Stimulated activated CD8-positive, alpha-beta memory T cell treated with anti-CD3 and anti-CD28 coated beads, Interleukin-4, amount 100 ng/mL, for 48 hours (primary cell): ENCODE results near the gene OTOP3.

Experiments used
- DNase-seq: peaks from one replicate; pipeline ENCODE4 v3.0.0-alpha.2; 2020

Gene OTOP3

DNA sequence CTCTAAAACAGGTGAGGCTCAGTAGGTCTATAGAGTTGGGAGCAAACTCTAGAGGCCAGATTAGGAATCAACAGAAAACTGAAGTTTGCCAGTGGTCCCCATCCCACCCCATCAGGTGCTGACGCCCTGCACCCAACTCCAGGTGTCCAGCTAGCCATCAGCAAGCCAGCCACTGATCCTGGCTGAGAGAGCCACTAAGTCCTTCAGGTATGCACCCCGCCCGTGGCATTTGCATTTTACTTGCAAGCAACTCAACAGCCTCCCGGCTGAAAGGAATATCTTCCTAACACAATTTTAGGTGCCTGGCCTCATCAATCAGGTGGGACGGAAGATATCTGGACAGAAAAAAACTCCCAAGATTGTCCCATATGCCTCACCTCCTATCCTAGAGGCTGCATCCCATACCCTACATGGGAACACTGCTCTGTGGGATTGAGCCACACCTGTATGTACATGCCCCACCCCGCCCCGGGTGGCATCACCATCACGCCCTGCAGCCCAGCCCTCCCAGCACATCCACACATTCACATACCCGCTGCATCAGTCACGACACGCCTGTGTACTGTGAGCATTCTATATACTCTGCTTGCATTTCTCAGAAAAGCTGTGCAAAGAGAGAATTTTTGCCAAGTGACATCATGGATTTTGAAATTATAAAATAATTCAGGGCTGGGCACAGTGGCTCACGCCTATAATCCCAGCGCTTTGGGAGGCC is 8.3 kb downstream of the OTOP3 start:
- no peak for DNase-seq

DNA sequence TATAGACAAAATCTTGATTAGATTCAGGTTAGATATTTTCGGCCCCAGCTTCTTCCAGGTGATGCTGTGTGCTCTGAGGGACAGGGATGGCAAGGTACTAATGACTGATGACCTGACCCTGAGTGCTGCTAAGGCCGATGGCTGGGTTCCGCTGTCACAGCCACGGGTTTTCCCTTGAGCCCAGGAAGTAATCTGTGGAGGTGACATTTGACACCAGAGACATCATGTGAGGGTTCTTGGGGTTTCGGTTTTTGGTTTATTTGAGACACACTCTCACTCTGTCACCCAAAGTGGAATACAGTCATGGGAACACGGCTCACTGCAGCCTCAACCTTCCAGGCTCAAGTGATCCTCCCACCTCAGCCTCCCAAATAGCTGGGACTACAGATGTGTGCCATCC is 9.8 kb downstream of the OTOP3 start:
- DNase-seq, result no peak

DNA sequence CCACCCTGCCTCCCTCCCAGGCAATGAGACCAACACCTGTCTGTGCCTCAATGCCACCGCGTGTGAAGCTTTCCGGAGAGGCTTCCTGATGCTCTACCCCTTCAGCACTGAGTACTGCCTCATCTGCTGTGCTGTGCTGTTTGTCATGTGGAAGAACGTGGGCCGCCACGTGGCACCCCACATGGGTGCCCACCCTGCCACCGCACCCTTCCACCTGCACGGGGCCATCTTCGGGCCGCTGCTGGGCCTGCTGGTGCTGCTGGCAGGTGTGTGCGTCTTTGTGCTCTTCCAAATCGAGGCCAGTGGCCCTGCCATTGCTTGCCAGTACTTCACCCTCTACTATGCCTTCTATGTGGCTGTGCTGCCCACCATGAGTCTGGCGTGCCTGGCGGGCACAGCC is 10.9 kb downstream of the OTOP3 start:
- no peak for DNase-seq

DNA sequence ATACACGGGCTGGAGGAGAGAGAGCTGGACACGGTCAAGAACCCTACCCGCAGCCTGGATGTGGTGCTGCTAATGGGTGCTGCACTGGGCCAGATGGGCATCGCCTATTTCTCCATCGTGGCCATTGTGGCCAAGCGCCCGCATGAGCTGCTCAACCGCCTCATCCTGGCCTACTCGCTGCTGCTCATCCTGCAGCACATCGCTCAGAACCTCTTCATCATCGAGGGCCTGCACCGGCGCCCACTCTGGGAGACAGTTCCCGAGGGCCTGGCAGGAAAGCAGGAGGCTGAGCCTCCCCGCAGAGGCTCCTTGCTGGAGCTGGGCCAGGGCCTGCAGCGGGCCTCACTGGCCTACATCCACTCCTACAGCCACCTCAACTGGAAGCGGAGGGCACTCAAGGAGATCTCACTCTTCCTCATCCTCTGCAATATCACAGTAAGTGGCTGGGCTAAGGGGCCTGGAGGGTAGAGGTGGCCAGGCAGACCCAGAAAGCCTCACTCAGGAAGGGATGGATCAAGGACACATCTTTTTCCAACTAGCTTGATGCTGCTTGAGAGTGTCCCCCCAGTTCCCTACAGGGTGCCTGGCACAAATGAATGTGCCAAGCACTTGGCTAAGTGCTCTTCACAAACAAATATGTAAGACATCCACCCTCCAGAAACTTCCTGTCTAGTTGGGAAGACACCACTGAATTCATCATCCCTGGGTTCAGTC is 11.5 kb downstream of the OTOP3 start:
- no peak for DNase-seq

DNA sequence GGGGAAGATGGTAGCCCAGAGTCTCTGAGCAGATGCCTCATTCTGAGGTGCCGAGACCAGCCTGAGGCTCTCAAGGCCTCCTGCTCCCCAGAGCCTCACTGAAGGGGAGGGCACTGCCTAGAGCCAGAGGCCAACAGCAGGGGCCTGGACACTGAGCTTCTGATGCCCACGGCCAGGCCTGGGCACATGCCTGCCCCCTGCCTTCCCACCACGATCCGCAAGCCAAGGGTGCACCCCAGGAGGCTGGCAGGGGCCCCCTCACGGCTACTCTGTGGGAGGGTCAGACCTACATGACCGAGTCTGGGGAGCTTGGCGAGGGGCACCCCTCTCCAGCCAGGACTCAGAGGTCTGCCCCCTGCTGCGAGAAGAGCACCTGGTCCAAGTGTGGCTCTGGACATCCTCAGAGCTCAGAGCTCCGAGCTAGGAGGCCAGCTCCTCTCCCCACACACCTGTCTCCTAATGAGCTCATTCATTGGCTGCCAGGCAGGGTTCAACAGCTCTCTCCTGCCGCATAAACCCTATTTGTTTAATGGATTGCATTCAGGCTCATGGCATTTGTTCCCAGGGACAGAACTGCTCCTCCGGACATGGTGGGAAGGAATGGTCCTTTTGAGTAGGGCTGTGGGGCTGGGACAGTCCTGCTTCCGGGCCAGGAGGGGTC is 13.9 kb downstream of the OTOP3 start:
- DNase-seq, result no peak

DNA sequence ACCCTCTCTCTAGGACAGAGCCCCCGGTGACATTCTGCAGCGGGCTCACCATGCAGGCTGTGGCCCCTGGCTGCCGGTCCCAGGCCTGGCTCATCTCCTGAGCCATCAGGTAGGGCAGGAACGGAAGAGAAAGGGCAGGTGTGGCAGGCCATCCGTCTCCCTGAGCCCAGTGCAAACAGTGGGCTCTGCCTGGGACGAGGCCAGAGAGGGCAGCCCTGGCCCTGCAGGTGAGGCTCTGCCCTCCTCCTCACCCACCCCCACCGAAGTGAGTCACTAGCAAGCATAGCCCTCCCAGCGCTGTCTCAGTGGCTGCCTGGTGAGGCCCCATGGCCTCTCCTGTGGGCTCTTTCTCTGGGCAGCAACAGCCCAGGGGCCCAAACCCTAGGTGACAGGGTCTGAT is 14.5 kb downstream of the OTOP3 start:
- DNase-seq, result no peak

DNA sequence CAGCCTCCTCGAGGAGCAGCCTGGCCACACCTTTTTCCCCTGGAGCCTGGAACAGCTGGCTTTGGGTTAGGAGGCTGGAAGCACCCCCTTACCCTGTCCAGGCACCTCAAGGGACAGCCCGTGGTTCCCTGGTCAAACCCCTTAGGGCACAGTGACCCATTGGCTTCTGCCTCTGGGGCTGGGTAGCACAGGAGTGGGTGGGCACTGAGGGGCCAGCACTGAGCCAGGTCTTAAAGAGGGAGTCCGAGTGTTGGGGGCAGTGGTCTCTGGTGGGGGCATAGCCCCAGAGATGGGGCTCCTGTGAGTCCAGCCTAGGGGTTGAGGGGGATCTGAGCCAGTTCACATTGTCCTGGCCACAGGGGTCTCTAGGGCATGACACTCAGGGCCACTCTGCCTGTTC is 15.4 kb downstream of the OTOP3 start:
- DNase-seq, result no peak

DNA sequence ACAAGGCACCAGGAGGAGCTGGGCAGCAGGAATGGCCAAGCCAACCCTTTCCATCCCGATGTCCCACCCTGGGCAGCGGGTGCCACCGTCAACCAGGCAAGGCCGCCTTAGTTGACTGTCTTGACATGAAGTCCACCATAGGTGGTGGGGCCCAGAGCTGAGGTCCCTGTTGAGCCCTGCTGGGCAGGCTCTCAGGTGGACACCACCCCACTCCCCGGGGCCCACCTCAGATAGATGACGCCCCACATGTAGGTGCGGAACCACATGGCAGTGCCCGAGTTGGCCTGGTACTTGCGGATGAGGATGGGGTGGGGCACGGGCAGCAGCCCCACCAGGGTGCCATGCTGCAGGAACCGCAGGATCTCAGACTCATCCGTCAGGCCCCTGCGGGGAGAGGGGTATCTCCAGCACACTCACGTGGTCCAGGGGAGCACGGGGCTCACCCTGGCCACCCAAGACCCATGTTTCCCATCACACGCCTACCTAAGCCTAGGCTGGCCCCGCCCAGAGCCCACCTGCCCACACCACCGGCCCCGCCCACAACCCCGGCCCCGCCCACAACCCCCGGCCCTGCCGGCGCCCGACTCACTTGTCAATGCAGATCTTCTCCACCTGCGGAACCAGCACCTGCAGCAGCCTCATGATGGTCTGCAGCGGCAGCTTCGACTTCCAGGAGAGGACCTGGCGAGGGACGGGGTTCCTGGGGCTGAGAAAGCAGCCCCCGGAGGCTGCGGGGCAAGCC is 16.2 kb downstream of the OTOP3 start:
- no peak for DNase-seq

DNA sequence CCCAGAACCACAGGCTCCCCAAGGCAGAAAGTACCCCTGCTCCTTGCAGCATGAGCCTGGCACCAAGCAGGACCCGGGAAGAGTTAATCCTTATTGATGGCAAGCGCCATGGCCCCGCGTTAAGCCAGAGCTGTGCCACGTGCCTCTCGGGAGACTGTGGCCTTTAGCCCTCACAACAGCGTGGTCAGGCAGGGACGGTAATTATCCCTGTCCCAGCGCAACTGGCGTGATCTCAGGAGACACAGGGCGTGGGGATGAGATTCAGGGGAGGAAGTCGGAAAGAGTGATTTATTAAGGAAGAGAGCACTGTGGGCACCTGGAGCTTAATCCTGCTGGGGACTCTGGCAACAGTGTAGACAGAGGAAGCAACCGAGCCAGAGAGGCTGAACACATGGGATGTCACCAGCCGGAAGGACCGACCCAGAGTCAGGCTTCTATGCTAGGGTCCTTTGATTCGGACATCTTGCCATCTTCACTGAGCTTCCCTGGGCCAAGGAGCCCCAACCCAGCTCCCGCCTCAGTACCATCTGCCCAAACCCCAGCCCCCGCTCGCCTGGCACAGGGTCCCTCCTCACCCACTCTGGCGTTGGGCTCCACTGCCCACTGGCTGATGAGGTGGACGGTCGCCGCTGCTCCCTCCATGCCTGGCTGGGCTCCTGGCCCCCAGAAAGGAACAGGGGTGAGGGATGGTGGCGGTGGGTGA is 16.9 kb downstream of the OTOP3 start:
- no peak for DNase-seq

DNA sequence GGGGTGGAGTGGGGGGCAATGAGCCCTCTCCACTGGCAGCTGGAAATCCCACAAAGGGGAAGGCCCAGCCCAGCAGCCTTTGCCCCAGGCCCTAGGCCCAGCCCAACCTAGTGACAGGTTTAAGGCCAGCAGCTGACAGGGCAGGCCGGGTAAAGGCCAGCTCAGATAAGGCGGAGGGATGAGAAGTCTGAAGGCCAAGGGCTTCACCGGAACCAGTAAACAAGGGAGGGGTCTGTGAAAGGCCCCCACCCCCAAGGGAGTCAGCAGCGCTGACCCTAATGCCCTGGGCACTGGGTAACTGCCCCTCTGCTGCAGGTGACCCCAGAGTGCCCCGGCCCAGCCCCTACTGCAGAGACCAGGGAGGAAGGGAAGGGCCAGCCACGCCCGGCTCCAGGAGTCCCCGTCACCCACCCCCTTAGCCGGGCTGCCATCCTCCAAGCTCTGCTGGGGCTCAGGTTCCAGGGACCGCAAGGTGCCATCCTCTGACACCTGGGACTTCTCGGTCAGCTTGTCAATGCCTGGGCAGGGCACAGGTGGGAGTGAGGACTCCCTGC is 17.5 kb downstream of the OTOP3 start:
- no peak for DNase-seq

DNA sequence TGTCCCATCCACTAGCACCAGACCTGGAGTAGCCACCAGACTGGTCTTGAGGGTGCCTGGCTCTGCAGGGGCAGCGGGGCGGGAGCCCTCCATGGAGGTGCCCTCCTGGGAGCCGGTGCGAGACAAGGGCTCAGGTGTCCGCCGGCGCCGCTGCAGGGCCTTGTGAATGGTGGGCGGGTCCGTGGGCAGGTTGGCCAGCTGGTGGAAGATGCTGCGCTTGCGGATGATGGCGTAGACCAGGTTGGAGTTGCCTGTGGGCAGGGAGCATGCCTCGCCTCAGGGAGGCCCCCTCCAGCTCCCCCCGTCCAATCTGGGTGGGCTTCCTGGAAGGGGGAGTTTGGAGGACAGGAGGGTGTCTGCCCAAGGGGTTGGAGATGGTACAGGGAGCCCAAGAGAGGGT is 18.4 kb downstream of the OTOP3 start:
- DNase-seq, result no peak

DNA sequence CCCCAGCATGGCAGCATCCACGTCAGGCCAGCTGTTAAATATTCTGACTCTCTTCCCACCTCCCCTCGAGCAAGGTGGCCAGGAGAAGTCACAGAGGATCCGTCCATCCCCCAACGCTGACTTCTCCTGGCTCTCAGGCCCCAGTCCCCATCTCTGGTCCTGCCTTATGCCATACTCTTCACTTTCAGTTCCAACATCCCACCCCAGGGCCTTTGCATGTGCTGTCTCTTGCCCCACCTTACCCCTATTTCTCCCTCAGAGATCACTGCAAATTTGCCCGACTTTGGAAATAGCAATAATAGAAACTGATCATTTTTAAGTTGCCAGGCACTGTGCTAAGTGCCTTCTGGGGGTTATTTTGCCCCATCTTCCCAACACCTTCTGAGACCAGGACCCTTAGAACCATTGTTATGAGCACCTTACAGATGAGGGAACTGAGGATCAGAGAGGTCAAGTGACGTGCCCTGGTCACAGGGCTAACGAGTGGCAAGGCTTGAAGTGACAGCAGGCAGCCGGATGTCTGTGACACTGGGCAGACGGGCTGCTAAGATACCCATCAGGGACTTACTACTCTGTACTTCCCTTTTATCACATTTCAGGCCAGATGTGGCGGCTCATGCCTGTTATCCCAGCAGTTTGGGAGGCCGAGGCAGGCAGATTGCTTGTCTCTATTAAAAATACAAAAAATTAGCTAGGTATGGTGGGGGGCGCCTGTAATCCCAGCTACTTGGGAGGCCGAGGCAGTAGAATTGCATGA is 19.1 kb downstream of the OTOP3 start:
- DNase-seq, result no peak

DNA sequence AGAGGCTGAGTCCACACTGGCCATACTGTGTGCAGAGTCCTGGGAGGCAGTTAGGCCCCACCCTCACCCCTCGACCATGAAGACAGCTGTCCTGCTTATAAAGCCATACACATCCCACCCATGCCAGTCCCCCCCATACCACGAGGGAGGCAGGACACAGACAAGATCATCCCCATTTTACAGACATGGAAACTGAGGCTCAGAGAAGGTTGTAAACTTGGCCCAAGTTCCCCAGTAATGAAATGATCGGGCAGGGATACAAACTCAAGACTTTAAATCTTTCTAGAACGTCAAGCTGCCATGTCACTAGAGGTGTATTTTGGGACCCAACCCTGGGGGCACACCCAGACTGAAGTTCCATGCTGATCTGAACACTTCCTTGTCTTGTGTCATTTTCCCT is 20.4 kb downstream of the OTOP3 start:
- DNase-seq, result no peak

DNA sequence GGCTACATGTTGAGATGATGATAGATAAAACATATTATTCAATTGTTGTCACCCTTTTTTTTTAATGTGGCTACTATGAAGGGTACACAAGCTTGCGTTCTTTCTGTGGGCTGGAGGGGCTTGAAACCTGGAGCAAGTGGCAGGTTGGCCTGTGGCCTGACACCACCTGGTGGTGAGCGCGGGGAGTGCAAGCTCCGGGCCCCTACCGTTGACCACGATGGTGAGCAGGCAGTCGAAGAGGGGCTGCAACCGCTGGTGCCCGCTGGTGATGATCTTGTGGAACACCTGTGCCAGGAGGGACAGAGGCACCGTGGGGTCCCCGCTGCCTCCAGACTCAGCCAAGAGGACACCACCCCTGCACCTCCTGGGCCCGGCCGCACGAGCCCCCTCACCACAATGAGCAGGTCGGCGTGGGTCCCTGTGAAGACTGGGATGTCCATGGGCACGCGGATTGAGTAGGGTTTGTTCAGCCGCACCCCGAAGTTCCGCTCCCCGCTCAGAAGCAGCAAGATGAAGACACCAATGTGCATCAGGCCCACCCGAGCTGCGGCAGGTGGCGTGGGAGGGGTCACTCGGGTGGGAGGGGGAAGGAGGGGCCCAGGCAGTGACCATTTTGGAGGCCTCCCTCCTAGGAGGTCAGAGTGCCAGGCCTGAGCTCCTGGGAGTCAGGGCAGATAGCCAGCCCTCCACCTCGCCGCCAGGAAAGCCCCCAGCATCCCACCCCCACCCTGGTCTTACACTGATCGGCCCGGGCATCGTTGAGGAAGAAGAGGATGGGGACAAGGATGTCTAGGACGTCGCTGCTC is 22.4 kb downstream of the OTOP3 start:
- peak; percentile 96 for DNase-seq

DNA sequence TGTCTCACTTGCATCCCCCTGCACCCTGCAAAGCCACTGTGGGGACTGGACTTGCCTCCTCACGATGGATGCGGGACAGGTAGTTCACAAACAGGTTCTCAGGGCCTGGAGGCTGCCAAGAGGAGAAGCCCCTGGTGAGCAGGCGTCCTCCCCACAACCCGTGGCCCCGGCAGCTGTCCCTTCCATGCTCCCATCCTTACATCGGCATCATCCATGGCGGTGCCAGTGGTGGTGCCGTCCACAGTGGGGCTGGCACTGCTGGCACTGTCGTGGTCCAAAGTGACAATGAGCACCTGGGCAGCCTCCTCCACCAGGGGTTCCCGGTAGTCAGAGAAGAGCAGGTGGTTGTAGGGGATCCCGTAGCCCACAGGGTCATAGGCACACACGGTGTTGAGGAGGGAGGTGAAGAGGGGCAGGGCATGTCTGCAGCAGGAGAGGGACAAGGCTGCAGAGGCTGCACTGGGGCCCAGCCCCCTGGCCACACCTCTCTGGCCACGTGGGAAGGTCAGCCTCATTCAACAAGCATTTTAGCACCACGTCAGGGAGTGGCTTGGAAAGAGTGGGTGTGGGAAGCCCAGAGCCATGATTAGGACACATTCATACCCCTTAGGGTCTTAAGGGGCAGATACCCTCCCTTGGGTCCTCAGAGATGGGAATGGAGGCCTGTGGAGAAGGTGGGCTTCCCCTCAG is 24.3 kb downstream of the OTOP3 start:
- no peak for DNase-seq

DNA sequence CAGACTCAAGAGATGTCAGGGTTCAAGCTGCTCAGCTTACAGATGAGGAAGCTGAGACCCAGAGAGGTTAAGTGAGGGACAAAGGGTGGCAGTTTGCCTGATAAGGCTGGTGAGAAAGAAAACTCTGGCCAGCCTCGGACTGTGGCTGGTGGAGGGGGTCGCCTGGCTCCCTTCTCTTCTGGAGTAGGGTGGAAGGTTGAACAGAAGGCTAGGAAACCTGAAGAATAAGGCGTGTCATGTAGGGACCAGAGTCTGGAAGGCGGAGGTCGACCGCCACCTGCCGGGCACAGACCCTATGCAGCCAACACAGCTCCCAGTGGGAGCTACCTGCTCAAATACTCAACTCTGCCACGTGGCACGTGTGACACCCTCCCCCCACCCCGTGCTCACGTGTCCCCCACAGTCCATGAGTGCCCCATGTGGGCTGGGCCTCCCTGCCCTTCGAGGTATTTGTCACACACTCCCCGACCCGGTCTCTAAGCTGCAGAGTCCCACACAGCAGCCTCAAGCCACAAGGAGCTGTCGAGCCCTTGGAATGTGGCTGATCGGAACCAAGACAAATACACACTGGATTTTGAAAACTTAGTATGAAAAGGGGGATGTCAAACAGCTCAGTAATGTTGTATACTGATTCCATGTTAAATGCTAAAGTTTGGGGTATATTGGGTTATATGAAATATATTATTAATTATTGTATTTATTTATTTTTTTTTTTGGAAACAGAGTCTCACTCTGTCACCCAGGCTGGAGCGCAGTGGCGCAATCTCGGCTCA is 25.1 kb downstream of the OTOP3 start:
- DNase-seq, result peak; percentile 69

DNA sequence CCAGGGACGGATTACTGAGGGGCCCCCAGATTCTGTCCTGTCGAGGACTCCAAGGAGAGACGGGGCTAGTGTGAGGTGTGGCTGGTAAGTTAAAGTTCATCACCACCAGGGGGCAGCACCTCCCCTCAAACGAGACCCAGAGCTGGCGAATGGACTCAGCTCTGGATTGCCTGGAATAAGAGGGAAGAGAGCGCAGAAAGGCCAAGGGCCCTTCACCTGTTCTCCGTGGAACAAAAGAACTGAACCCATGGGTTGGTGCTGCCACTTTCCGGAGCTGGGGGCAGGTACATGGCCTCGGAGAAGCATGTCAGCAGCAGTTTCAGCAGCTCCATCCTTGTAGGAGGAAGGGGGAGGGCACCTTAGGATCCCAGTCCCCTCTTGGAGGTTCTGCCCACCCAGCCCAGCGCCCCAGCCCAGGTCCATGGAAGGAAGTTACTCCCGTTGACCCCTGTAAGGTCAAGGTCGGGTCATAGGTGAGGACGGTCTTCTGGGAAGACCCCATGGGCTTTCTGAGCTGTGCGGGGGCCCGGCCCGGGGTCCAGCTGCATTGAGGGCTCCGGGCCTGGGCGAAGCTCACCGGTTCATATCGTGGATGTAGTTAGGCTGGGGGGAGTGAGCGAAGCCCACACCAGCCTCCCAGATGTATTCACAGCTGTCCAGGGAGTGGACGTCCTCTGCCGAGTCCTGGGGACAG is 26.1 kb downstream of the OTOP3 start:
- DNase-seq, result peak; percentile 94

DNA sequence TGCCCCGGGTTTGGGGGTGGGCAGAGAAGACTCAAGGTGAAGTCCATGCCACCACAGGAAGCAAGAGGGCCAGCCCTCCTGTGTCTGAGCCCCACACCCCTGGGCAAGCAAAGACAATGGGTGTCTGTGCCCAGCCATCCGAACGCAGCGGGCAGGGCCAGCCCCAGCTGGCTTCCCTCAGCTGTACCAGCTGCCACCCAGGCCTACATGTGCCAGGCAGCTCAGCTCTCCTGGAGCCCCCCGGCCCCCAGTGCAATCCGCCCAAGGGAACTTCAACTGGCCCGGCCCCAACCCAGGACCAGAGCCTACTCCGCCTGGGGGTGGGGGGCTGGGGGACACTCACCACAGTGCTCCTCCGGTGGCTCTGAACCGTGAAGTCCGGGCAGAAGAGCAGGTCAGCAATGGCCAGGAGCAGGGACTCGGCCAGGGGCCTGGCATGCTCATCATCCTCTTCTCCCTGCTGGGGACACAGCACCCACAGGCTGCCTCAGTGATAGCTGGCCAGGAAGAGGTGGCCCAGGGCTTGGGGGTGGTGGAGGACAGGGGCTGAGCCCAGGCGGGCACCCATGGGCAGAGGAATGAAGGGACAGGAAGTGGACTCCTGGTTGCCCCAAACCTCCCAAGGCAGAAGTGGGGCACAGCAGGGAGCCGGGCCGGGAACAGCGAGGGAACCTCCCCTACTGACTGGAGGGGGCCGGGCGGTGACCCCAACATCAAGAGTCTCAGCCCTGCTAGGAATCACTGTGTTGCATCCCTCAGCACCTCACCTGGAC is 27.1 kb downstream of the OTOP3 start:
- DNase-seq, result no peak
